RPMI8226 (cell line): ENCODE measurements around the gene ARL4C.

ENCODE experiments used
- DNase-seq: peaks from one replicate; pipeline ENCODE4 v3.0.0-alpha.2; 2015

ARL4C gene

GRCh38 chr2:234444893-234445292 lies 52.0 kb downstream of the ARL4C start:
- DNase-seq = no peak

GRCh38 chr2:234444242-234444730 lies 52.6 kb downstream of the ARL4C start:
- DNase-seq = no peak
